Mammary epithelial cell (primary cell): Measurements from ENCODE around the gene CHKB.

Experiments
- EZH2 ChIP-seq: IDR thresholded peaks from 2 replicates; pipeline ENCODE4 v1.6.1; 2012; ENCODE audit warnings: low read length, inconsistent platforms, borderline replicate concordance
- TF ChIP-seq, protein P1 (sequence below), 2 donors: IDR thresholded peaks in 1 of 2; conservative IDR thresholded peaks in 1 of 2; 2 replicates each; pipeline ENCODE4 v1.5.1; 2011 to 2012; ENCODE audit warnings: inconsistent platforms in 2 of 2, low read length in 2 of 2, mild to moderate bottlenecking in 2 of 2, control low read depth in 1 of 2, low read depth in 1 of 2; ENCODE audit not compliant: insufficient read depth in 1 of 2; ENCODE audit errors: extremely low read depth in 1 of 2

DNA sequence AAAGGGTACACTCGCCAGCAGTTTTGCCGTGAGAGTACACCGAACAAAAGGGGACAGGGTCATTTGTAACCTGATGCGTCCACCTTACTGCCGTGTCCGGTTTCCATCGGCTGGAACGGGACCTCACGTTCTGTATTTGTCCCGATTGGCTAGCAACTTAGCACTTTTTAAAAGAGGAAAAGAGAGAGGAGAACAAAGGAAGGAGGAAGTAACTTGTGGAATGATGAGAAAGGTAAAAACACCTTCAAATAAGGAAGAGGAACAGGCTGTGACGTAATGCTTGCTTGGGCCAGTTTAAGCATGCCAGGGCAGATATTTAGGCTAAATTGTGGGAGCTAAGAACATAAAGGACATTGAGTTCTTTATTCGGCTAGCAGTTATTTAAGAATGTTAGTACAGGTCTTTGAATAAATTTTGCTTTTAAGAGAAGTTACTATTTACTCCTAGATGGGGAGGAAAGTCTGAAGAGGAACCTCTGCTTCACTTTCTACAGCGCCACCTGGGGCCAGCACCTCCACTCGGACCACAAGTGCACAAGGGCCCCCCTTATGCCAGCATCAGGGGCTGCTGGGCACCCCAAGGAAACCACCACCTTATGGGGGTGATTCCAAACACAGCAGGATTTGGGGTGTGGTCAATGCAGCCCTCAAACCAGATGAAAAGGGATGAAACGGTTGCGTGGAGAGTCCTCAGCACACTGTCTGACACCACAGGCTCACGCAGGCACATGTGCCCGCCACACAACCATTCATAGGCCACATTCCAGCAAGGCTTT, 39.5 kb upstream of the CHKB start:
- TF ChIP-seq, protein P1, sequence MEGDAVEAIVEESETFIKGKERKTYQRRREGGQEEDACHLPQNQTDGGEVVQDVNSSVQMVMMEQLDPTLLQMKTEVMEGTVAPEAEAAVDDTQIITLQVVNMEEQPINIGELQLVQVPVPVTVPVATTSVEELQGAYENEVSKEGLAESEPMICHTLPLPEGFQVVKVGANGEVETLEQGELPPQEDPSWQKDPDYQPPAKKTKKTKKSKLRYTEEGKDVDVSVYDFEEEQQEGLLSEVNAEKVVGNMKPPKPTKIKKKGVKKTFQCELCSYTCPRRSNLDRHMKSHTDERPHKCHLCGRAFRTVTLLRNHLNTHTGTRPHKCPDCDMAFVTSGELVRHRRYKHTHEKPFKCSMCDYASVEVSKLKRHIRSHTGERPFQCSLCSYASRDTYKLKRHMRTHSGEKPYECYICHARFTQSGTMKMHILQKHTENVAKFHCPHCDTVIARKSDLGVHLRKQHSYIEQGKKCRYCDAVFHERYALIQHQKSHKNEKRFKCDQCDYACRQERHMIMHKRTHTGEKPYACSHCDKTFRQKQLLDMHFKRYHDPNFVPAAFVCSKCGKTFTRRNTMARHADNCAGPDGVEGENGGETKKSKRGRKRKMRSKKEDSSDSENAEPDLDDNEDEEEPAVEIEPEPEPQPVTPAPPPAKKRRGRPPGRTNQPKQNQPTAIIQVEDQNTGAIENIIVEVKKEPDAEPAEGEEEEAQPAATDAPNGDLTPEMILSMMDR (conservative IDR thresholded peaks at IDR 0.05 in 1 of 2, IDR thresholded peaks at IDR 0.05 in 1 of 2; ENCODE audit: extremely low read depth in 1 of 2, insufficient read depth in 1 of 2, low read depth in 1 of 2, low read length in 2 of 2), result peak; percentile 28 to 57
- TF ChIP-seq EZH2, result no peak
